Right lobe of liver (tissue), 6 donors: ENCODE measurements around the gene TK2. TPM values are rescaled to one million over a fixed set of nuclear protein-coding genes. Genes with fewer than 3 reads are reported as not detected.
A peak's percentile ranks its signal among the peaks of the same experiment; 100 is the strongest.

ENCODE experiments used
- ATAC-seq, 4 donors: fragments of 200-7000 bp; cut with Tn5 transposase; one replicate each; pipeline ENCODE4 v1.9.1; 2020; ENCODE audit warnings: mild to moderate bottlenecking in 4 of 4, moderate library complexity in 4 of 4
- DNase-seq, 3 donors: peaks; one replicate each; pipeline ENCODE4 v3.0.0-alpha.2; 2020
- H3K27ac ChIP-seq, 3 donors: fragments of 200-600 bp; one replicate each; pipeline ENCODE4 v1.8.0; 2022
- H3K27me3 ChIP-seq, 2 donors: fragments of 200-600 bp; one replicate each; pipeline ENCODE4 v1.8.0; 2022
- H3K36me3 ChIP-seq, 4 donors: fragments of 200-600 bp; sonication (generic) in 1 of 4; one replicate each; pipeline versions ENCODE4 v1.5.1 to v1.8.0; 2017 to 2022; ENCODE audit warnings: control low read depth in 1 of 4
- H3K4me1 ChIP-seq, 4 donors: fragments of 200-600 bp; sonication (generic) in 1 of 4; one replicate each; pipeline versions ENCODE4 v1.5.1 to v1.8.0; 2017 to 2022; ENCODE audit warnings: control low read depth in 1 of 4
- H3K4me3 ChIP-seq, 3 donors: fragments of 200-600 bp; one replicate each; pipeline ENCODE4 v1.8.0; 2022
- H3K9me3 ChIP-seq, 4 donors: fragments of 200-600 bp; sonication (generic) in 1 of 4; one replicate each; pipeline versions ENCODE4 v1.5.1 to v1.8.0; 2017 to 2022; ENCODE audit warnings: control low read depth in 1 of 4
- POLR2A ChIP-seq: fragments of 450-650 bp; IDR thresholded peaks from one replicate; pipeline ENCODE4 v1.6.1; 2017; ENCODE audit warnings: antibody characterized with exemption, mild to moderate bottlenecking
- WGBS: methylation state at CpG from one replicate; pipeline ENCODE4 v1.1.6; 2018; ENCODE audit warnings: low coverage, low lambda C conversion rate; ENCODE audit not compliant: insufficient coverage; ENCODE audit errors: missing lambda C conversion rate; 5-methylcytosine and 5-hydroxymethylcytosine counted together
- intact Hi-C, 2 donors: fragments of 100-400 bp; cut with DNase I; formaldehyde crosslinking; loops; one replicate each; pipeline versions ENCODE4 v1.11.2 to v1.14.1; 2022
- total RNA-seq, 6 experiments: library from RNA; depleted of rRNA in 2 of 6; stranded (reverse); fragments of >200 nt in 2 of 6; fragmentation: NEBNext Ultra II Directional in 3 of 6; extraction: Animal tissue kit (Norgen Biotek cat#: 25700) in 3 of 6; gene quantifications; one replicate each; pipeline versions ENCODE4 v1.1.0 to v1.2.4, GENCODE V29; 2016 to 2023
- TF ChIP-seq, protein P1 (sequence below), 4 donors: fragments of 200-600 bp in 3 of 4; fragments of 450-650 bp in 1 of 4; IDR thresholded peaks; one replicate each; pipeline versions ENCODE4 v1.5.1 to v1.8.0; 2016 to 2022; ENCODE audit warnings: antibody characterized with exemption in 4 of 4, mild to moderate bottlenecking in 2 of 4
- donor health status: DM: no; HTN: yes; CAD: no.
- donor health status: DM: no; HTN: no; CAD: no.
- donor health status: DM: no; HTN: no; CAD: no.
- donor health status: DM: no; HTN: yes; CAD: no.
- donor health status: DM: no; HTN: yes; CAD: no.

The TK2 gene
- total RNA-seq, 6 experiments from 2014 or later, result 25.8 to 41.7 (median 33.6) TPM

DNA sequence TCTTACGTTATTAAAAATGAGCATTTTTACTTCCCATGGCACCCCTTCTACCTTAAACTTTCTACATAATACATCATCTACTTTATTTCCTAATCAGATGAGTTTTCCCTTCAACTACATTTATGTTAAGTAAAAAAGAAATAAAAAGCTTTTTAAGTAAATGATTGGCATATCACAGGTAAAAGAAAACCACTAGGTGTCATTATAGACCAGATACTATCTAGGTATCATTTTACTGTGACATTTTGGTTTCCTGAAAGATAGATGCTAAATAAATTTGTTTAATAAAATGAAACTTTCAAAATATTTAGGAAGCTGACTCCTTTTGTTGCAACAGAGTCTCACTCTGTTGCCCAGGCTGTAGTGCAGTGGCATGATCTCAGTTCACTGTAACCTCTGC is 12.5 kb upstream of the TK2 start:
- ATAC-seq, result no peak
- Histone ChIP-seq H3K27ac (no peak overlapping the region), H3K4me3 (no peak overlapping the region), H3K4me1 (no peaks in the 10 kb centered on the region), H3K9me3 (no peaks in the 10 kb centered on the region), H3K27me3 (no peaks in the 10 kb centered on the region), H3K36me3 (peaks cover 0 to 3% (median 0%) of the 10 kb centered on the region in 4 donors)
- no peak for DNase-seq
- intact Hi-C loops, result no loop called here
- no peak for TF ChIP-seq POLR2A
- TF ChIP-seq, protein P1, sequence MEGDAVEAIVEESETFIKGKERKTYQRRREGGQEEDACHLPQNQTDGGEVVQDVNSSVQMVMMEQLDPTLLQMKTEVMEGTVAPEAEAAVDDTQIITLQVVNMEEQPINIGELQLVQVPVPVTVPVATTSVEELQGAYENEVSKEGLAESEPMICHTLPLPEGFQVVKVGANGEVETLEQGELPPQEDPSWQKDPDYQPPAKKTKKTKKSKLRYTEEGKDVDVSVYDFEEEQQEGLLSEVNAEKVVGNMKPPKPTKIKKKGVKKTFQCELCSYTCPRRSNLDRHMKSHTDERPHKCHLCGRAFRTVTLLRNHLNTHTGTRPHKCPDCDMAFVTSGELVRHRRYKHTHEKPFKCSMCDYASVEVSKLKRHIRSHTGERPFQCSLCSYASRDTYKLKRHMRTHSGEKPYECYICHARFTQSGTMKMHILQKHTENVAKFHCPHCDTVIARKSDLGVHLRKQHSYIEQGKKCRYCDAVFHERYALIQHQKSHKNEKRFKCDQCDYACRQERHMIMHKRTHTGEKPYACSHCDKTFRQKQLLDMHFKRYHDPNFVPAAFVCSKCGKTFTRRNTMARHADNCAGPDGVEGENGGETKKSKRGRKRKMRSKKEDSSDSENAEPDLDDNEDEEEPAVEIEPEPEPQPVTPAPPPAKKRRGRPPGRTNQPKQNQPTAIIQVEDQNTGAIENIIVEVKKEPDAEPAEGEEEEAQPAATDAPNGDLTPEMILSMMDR (IDR thresholded peaks at IDR 0.05), result peak in 2 of 4 donors; percentile 21 to 34
- 65% methylated on average over 1 of the region's 1 CpG for WGBS

DNA sequence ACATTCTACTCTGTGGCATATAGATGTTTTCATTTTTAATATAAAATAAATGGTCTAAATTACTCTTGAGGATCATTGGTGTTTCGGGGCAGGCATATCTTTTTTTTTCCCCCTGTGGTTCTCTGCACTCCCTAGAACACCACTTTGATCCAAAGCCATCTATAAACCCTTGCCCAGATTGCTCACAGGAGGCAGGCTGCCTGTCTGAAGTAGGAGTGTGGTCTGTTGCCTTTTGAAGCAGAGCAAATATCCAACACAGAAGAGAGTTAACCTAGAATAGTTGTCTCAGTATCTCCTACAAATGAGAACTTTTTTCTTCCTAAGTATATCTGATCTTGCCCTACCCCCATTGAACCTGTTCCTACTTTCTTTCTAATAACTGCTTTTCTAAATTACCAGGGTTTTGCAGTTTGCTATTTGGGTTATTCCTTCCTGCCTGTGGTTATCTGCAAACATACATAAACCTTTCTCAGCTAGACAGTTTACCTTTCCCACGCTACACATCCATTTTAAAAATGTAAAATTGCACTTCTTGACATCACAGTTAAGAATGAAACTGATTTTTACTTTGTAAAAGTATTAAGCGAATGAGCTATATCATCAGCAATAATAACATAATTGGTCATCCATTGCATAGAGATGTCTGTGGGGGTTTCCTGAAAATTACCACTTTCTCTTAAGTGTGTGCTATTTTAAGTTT is 11.6 kb upstream of the TK2 start:
- ATAC-seq (no peak), DNase-seq (no peak)
- 93% methylated on average over 3 of the region's 3 CpGs for WGBS
- Histone ChIP-seq H3K4me3 (no peak overlapping the region), H3K4me1 (no peaks in the 10 kb centered on the region), H3K27me3 (no peaks in the 10 kb centered on the region), H3K9me3 (no peaks in the 10 kb centered on the region), H3K36me3 (peaks cover 0 to 3% (median 0%) of the 10 kb centered on the region in 4 donors), H3K27ac (no peak overlapping the region)
- intact Hi-C loops, result no loop called here
- TF ChIP-seq, protein P1 (IDR thresholded peaks at IDR 0.05), result no peak
- TF ChIP-seq POLR2A, result no peak

DNA sequence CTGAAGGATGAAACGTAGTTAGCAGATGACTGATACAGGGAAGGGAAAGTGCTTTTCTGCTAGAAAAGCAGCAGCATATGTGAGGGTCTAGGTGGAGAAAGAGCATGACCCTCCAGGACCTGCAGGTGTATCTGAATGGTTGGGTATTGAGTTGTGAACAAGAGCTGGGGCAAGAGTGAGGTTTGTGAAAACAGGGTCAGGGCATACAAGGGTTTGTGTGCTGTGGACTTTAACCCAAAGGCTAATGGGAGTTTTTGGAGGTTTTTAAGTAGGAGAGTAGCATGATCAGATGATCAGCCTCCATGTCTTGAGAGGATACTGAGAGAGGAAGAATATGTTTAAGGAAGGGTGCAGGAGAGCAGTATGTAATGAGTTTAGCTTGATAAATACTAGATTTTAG is 10.2 kb upstream of the TK2 start:
- intact Hi-C loops, result no loop called here
- Histone ChIP-seq H3K9me3 (no peaks in the 10 kb centered on the region), H3K27me3 (no peaks in the 10 kb centered on the region), H3K4me1 (no peaks in the 10 kb centered on the region), H3K36me3 (peaks cover 0 to 3% (median 0%) of the 10 kb centered on the region in 4 donors), H3K4me3 (no peak overlapping the region), H3K27ac (no peak overlapping the region)
- peak in 3 of 4 donors; percentile 20 to 66 (median 51) for ATAC-seq
- no peak for DNase-seq
- WGBS, result 64% methylated on average over 1 of the region's 1 CpG
- TF ChIP-seq POLR2A, result no peak
- TF ChIP-seq, protein P1 (IDR thresholded peaks at IDR 0.05), result no peak

DNA sequence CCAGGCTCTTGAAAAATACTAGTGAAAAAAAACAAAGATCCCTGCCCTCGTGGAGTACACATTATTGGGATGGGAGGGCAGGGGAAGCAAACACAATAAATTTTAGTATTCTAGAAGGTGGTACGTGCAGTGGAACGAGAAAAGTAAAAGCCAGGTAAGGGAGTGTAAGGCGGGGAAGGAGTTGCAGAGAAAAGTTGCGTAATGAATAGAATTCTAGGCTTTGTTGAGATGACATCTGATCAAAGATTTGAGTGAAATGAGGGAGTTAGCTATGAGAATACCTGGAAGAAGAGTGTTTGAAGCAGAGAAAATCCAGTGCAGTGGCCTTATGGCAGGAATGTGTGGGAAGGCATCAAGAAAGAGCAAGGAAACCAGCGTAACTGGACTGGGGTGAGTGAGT is 4.6 kb upstream of the TK2 start:
- H3K27me3 ChIP-seq, result no peaks in the 10 kb centered on the region
- peaks cover 0 to 3% (median 0%) of the 10 kb centered on the region in 4 donors for H3K36me3 ChIP-seq
- no peak overlapping the region for H3K27ac ChIP-seq
- no peaks in the 10 kb centered on the region for H3K9me3 ChIP-seq
- ATAC-seq (no peak), DNase-seq (no peak)
- WGBS, result 79% methylated on average over 4 of the region's 6 CpGs
- intact Hi-C loops, result no loop called here
- H3K4me3 ChIP-seq, result no peak overlapping the region
- no peak for TF ChIP-seq POLR2A
- H3K4me1 ChIP-seq, result peaks cover 0 to 24% (median 3%) of the 10 kb centered on the region in 4 donors

DNA sequence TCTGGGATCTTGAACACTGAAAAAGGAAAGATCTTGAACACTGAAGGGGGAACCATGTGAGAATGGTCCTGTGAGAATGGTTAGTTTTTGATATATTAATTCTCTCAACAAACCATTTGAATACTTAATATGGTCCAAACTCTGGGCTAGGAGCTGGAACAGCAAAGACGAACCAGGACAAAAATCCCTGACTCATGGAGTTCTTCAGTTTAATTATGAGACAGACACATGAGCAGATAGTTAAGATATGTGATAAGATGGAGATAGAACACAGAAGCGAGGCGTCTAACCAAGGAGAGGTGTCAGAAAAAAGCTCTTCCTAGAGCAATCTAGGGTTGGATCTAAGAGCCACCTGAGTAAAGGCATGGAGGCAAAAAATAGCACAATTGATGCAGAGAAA is 4.1 kb upstream of the TK2 start:
- DNase-seq (no peak), ATAC-seq (no peak)
- Histone ChIP-seq H3K27ac (no peak overlapping the region), H3K4me1 (peaks cover 0 to 26% (median 3%) of the 10 kb centered on the region in 4 donors), H3K27me3 (no peaks in the 10 kb centered on the region), H3K36me3 (no peaks in the 10 kb centered on the region), H3K4me3 (peak overlapping the region in 1 of 3 donors; percentile 66), H3K9me3 (no peaks in the 10 kb centered on the region)
- TF ChIP-seq, protein P1 (IDR thresholded peaks at IDR 0.05), result no peak
- TF ChIP-seq POLR2A, result no peak
- whole genome bisulfite sequencing, result 83% methylated on average over 3 of the region's 3 CpGs
- intact Hi-C loops, result no loop called here
